GM12892 (cell line): Measurements from ENCODE around the gene WWC2.

ENCODE experiments used
- POLR2A ChIP-seq: IDR thresholded peaks from 2 replicates; pipeline ENCODE4 v1.6.1; 2011; ENCODE audit warnings: low read depth, low read length, control low read depth
- POLR2AphosphoS5 ChIP-seq: IDR thresholded peaks from 2 replicates; pipeline ENCODE4 v1.6.1; 2011; ENCODE audit warnings: low read depth, low read length, control low read depth
- TAF1 ChIP-seq: IDR thresholded peaks from 2 replicates; pipeline ENCODE4 v1.6.1; 2011; ENCODE audit warnings: low read depth, mild to moderate bottlenecking, control low read depth, low read length, borderline replicate concordance

DNA sequence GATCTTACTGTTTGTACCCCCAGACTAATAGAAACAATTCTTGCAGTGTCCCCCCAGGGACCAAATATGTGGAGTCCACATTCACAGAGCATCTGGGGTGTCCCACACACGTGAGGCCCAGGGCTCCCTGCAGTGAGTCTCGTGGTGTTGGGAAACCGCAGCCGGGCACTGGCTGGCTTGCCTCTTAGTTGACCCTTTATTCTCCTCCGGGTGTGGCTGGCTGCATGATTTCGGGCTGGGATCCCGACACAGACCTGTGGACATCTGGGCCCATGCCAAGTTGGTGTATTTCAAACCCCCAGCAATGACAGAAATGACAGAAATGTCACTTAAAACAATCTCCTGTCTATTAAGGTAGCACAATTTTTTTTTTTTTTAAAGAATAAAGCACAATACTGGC is 238.8 kb downstream of the WWC2 start:
- TF ChIP-seq POLR2A = no peak
- TF ChIP-seq POLR2AphosphoS5 = no peak
- TF ChIP-seq TAF1 = no peak
